K562 (cell line): ENCODE measurements around the gene PDPK1. TPM values are rescaled to one million over a fixed set of nuclear protein-coding genes. Genes with fewer than 3 reads are reported as not detected.
A peak's percentile ranks its signal among the peaks of the same experiment; 100 is the strongest.

Experiments
- ATAC-seq: fragments of 200-7000 bp; cut with Tn5 transposase; 3 replicates; pipeline ENCODE4 v1.9.1; 2020; ENCODE audit warnings: moderate library complexity
- BruUV-seq: library from RNA; stranded (reverse); fragments of 400-500 nt; replicated peaks from 2 replicates; lab custom pipeline; 2021; lab: Mats Ljungman, UMichigan
- CTCF ChIA-PET: fragments of 300-600 bp; formaldehyde crosslinking; extraction: SDS; loops from one replicate; lab custom pipeline; 2021; ENCODE audit warnings: low intra/inter-chr PET ratio; lab: Yijun Ruan, JAX
- POLR2A ChIA-PET: fragments of 300-600, 350-650 bp; sonication (Branson Sonifier 250); formaldehyde crosslinking; extraction: SDS; loops from one replicate; lab custom pipeline; 2021; ENCODE audit warnings: antibody characterized with exemption, inconsistent platforms; lab: Yijun Ruan, JAX
- DNase-seq, 4 experiments: peaks; one replicate each; pipeline versions ENCODE4 v3.0.0 to v3.0.0-alpha.2; 2011 to 2018; ENCODE audit warnings: low spot score in 3 of 4, mixed read lengths in 3 of 4; ENCODE audit errors: extremely low read depth in 1 of 4
- FAIRE-seq: peaks from 2 replicates; lab custom pipeline; 2011; peaks lifted over from hg19 to GRCh38; lab: Jason Lieb, UNC
- H2AFZ ChIP-seq: 2 replicates; pipeline ENCODE4 v1.6.0; 2011; ENCODE audit warnings: low read depth, low read length, control low read depth, inconsistent platforms
- H3K27ac ChIP-seq: fragments of 200-600 bp; 3 replicates; pipeline ENCODE4 v1.8.0; 2011; ENCODE audit warnings: low read depth, mild to moderate bottlenecking, control low read depth, inconsistent platforms, low read length, moderate library complexity, mixed read lengths; ENCODE audit errors: extremely low read depth
- H3K27me3 ChIP-seq, 2 experiments: fragments of 300-600 bp in 1 of 2; 2 replicates in 1 of 2; 3 replicates in 1 of 2; pipeline versions ENCODE4 v1.6.0 to v1.8.0; 2011; ENCODE audit warnings: inconsistent platforms in 2 of 2, low read length in 2 of 2, mild to moderate bottlenecking in 1 of 2, mixed read lengths in 1 of 2, moderate library complexity in 1 of 2; ENCODE audit not compliant: control insufficient read depth in 2 of 2, insufficient read depth in 2 of 2
- H3K36me3 ChIP-seq: fragments of 300-600 bp; 3 replicates; pipeline ENCODE4 v1.8.0; 2011; ENCODE audit warnings: mild to moderate bottlenecking, low read length, inconsistent platforms; ENCODE audit not compliant: control insufficient read depth, insufficient read depth
- H3K4me1 ChIP-seq, 2 experiments: fragments of 200-600 bp in 1 of 2; replicated peaks in 1 of 2; 2 replicates in 1 of 2; 3 replicates in 1 of 2; pipeline versions ENCODE4 v1.5.1 to v1.8.0; 2011; ENCODE audit warnings: inconsistent platforms in 2 of 2, low read length in 2 of 2, mild to moderate bottlenecking in 1 of 2, mixed read lengths in 1 of 2, moderate library complexity in 1 of 2; ENCODE audit not compliant: control insufficient read depth in 2 of 2, insufficient read depth in 2 of 2
- H3K4me2 ChIP-seq: 2 replicates; pipeline ENCODE4 v1.6.1; 2011; ENCODE audit warnings: low read length, control low read depth, inconsistent platforms, mixed read lengths; ENCODE audit not compliant: insufficient read depth
- H3K4me3 ChIP-seq: fragments of 200-600 bp; sonication (generic), shearing (Covaris generic); 2 replicates; pipeline ENCODE4 v1.5.1; 2016; ENCODE audit warnings: control low read depth, inconsistent platforms
- H3K79me2 ChIP-seq: fragments of 200-600 bp; 3 replicates; pipeline ENCODE4 v1.8.0; 2011; ENCODE audit warnings: low read length, inconsistent platforms; ENCODE audit not compliant: control insufficient read depth, insufficient read depth
- H3K9ac ChIP-seq, 2 experiments: 2 replicates each; pipeline versions ENCODE4 v1.6.0 to v1.6.1; 2011; ENCODE audit warnings: low read depth in 2 of 2, low read length in 2 of 2, control low read depth in 1 of 2, inconsistent platforms in 1 of 2, mild to moderate bottlenecking in 1 of 2, mixed read lengths in 1 of 2; ENCODE audit not compliant: insufficient read depth in 1 of 2
- H3K9me1 ChIP-seq: one replicate; pipeline ENCODE4 v1.6.0; 2011; ENCODE audit warnings: inconsistent platforms, mild to moderate bottlenecking, low read length, moderate library complexity; ENCODE audit not compliant: control insufficient read depth, insufficient read depth
- H3K9me3 ChIP-seq: replicated peaks from 2 replicates; pipeline ENCODE4 v1.5.1; 2011; ENCODE audit warnings: low read depth, low read length, inconsistent platforms; ENCODE audit not compliant: control insufficient read depth, insufficient read depth
- H4K20me1 ChIP-seq: replicated peaks from 2 replicates; pipeline ENCODE4 v1.6.1; 2011; ENCODE audit warnings: low read length, inconsistent platforms, mixed read lengths; ENCODE audit not compliant: control insufficient read depth, insufficient read depth
- HSF4 ChIP-seq: fragments of 250-450 bp; sonication (Bioruptor Pico); IDR thresholded peaks from 2 replicates; pipeline ENCODE4 v2.1.2; 2022; ENCODE audit warnings: mild to moderate bottlenecking, moderate library complexity, borderline replicate concordance
- KHSRP ChIP-seq: fragments of 450-650 bp; IDR thresholded peaks from 2 replicates; pipeline ENCODE4 v1.6.1; 2017
- STAT5B ChIP-seq: fragments of 250-450 bp; sonication (Bioruptor Pico); IDR thresholded peaks from 2 replicates; pipeline ENCODE4 v1.8.0; 2021; ENCODE audit warnings: mild to moderate bottlenecking, inconsistent platforms
- ZNF277 ChIP-seq: fragments of 250-450 bp; sonication (Bioruptor Pico); IDR thresholded peaks from 2 replicates; pipeline ENCODE4 v1.8.0; 2022; ENCODE audit warnings: inconsistent platforms, mild to moderate bottlenecking, moderate library complexity, borderline replicate concordance
- WGBS: fragments of 100-300 bp; shearing (Covaris generic); methylation state at CpG from one replicate; pipeline ENCODE4 v1.1.6; 2016; ENCODE audit warnings: low coverage, mixed read lengths; ENCODE audit not compliant: insufficient coverage; ENCODE audit errors: missing lambda C conversion rate; 5-methylcytosine and 5-hydroxymethylcytosine counted together
- in situ Hi-C: fragments of 300-500 bp; cut with MboI; formaldehyde crosslinking; loops from 4 replicates; pipeline ENCODE4 v1.15.0; 2018; ENCODE audit warnings: inconsistent platforms, mixed read lengths
- intact Hi-C: fragments of 100-400 bp; cut with micrococcal nuclease; formaldehyde crosslinking; loops from 2 replicates; pipeline ENCODE4 v1.14.2; 2022
- polyA plus RNA-seq, 8 experiments: library from polyadenylated mRNA; depleted of rRNA in 4 of 8; stranded (reverse) in 5 of 8; unstranded in 3 of 8; fragments of >200 nt; fragmentation: Nextera tagmentation in 2 of 8; fragmentation: Illumina TruSeq in 1 of 8; extraction: Ambion mirVana in 2 of 8; extraction: Trizol in 1 of 8; gene quantifications; 2 replicates each; pipeline versions ENCODE4 v1.2.1 to v1.2.3, GENCODE V29; 2011 to 2014; ENCODE audit warnings: inconsistent platforms in 1 of 8, missing spikeins in 1 of 8
- total RNA-seq, 7 experiments: library from RNA; depleted of rRNA in 6 of 7; stranded (reverse); fragments of >200 nt in 6 of 7; fragmentation: Illumina TruSeq in 2 of 7; extraction: Trizol in 2 of 7; gene quantifications; 2 replicates each; pipeline versions ENCODE4 v1.2.1 to v1.2.3, GENCODE V29; 2011 to 2021; ENCODE audit warnings: low replicate concordance in 1 of 7
- TF ChIP-seq, protein P1 (sequence below), 2 experiments: IDR thresholded peaks; 2 replicates each; pipeline ENCODE4 v1.6.1; 2012; ENCODE audit warnings: improper control_type of control experiment in 2 of 2, low read depth in 2 of 2, low read length in 2 of 2, borderline replicate concordance in 1 of 2
- TF ChIP-seq, protein P2 (sequence below): sonication (generic); formaldehyde crosslinking; IDR thresholded peaks from 2 replicates; pipeline ENCODE4 v1.8.1; 2023; ENCODE audit warnings: mild to moderate bottlenecking, missing genetic modification reagents
- TF ChIP-seq, protein P3 (sequence below): fragments of 250-450 bp; sonication (Bioruptor Pico); IDR thresholded peaks from 2 replicates; pipeline ENCODE4 v1.4.0; 2020; ENCODE audit warnings: mild to moderate bottlenecking, moderate library complexity

Gene PDPK1
- total and polyA plus RNA-seq, 9 of the 15 experiments (the other 6 are each of a cell fraction or from before 2014, with no cell fraction given): 4.0 to 37.2 (median 18.7) TPM

DNA sequence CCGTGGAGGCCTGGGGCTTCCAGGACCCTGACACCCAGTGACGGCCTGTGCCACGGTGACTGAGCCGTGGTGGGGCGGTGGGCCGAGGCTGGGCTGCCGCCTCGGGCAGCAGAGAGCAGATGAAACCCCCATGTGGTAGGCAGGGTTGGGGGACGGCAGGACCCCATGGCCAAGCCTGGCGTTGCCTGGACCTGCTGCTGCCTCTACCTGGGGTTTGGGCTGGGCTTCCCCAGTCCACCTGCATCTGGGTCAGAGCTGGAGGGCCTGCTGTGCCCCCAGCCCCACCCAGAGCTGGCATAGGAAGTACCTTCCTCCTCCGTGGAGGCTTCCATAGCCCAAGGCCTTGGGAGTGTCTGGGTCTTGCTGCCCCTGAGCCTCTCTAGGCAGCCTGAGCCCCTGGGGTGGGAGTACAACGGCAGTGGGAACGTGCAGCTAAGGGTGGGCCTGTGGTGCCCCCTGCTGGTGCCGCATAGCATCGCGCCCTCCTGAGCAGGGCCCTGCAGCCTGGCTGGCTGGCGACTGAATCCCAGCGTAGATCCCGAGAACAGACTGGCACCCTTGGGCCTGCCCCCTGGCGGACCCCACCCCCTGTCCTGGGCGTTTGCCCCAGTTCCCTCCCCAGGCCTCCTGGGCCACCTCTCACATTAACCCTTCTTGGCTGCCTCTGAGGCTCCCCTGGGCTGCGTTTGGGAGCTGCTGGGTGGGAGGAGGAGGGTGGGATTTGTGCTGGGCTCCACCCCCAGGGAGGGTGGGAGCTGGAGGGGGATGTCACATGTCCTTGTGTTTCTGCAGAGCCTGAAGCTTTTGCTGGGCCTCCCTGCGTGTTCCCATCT is 36.7 kb upstream of the PDPK1 start:
- no peaks in the 10 kb centered on the region for H3K9me3 ChIP-seq
- H3K4me1 ChIP-seq: peaks cover 17 to 70% of the 10 kb centered on the region in 2 experiments
- ATAC-seq: peak; percentile 94
- H4K20me1 ChIP-seq: peaks cover 9% of the 10 kb centered on the region
- POLR2A ChIA-PET: interaction anchor here (0.5 to 1.2 kb wide), 14 partner anchors 9 to 346 kb away, joined by 3 to 4 read pairs (median 3); partner anchors contain the start of gene TRAF7
- H3K79me2 ChIP-seq: peaks cover 19% of the 10 kb centered on the region
- no peak overlapping the region for H3K27ac ChIP-seq
- peak; percentile 88 for FAIRE-seq
- H2AFZ ChIP-seq: no peak overlapping the region
- BruUV-seq: no TSS peak
- peaks cover 63% of the 10 kb centered on the region; the same call in 2 of the 3 replicates for H3K36me3 ChIP-seq
- in situ Hi-C loops: no loop called here
- H3K4me3 ChIP-seq: no peak overlapping the region
- CTCF ChIA-PET: interaction anchor here (0.6 to 3.5 kb wide), 10 partner anchors 9 to 497 kb away, joined by 3 to 17 read pairs (median 3); partner anchors contain the start of genes ABCA3, CCNF and TBC1D24
- H3K9me1 ChIP-seq: no peaks in the 10 kb centered on the region
- intact Hi-C loops: loop anchor here (1.0 to 10.0 kb wide), 4 partner anchors 34 to 205 kb away; partner anchors contain the start of genes ABCA3 and CCNF
- H3K9ac ChIP-seq: peak overlapping the region in 1 of 2 experiments; percentile 82; a peak in 2 of 4 replicates
- 39% methylated on average over 22 of the region's 23 CpGs for WGBS
- peak; percentile 81 to 85 (median 84) for DNase-seq
- no peaks in the 10 kb centered on the region for H3K27me3 ChIP-seq
- H3K4me2 ChIP-seq: no peak overlapping the region
- TF ChIP-seq, protein P1, sequence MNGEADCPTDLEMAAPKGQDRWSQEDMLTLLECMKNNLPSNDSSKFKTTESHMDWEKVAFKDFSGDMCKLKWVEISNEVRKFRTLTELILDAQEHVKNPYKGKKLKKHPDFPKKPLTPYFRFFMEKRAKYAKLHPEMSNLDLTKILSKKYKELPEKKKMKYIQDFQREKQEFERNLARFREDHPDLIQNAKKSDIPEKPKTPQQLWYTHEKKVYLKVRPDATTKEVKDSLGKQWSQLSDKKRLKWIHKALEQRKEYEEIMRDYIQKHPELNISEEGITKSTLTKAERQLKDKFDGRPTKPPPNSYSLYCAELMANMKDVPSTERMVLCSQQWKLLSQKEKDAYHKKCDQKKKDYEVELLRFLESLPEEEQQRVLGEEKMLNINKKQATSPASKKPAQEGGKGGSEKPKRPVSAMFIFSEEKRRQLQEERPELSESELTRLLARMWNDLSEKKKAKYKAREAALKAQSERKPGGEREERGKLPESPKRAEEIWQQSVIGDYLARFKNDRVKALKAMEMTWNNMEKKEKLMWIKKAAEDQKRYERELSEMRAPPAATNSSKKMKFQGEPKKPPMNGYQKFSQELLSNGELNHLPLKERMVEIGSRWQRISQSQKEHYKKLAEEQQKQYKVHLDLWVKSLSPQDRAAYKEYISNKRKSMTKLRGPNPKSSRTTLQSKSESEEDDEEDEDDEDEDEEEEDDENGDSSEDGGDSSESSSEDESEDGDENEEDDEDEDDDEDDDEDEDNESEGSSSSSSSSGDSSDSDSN (IDR thresholded peaks at IDR 0.05; ENCODE audit: borderline replicate concordance in 1 of 2, low read depth in 2 of 2, low read length in 2 of 2): 0 out of 4 replicates have a peak, but pooled peaks of 1 of the 2 experiments have one; percentile 61
- TF ChIP-seq KHSRP (no peak), HSF4 (CRISPR knock-in tag) (no peak), ZNF277 (CRISPR knock-in tag) (no peak), STAT5B (CRISPR knock-in tag) (no peak)
- TF ChIP-seq, protein P2, sequence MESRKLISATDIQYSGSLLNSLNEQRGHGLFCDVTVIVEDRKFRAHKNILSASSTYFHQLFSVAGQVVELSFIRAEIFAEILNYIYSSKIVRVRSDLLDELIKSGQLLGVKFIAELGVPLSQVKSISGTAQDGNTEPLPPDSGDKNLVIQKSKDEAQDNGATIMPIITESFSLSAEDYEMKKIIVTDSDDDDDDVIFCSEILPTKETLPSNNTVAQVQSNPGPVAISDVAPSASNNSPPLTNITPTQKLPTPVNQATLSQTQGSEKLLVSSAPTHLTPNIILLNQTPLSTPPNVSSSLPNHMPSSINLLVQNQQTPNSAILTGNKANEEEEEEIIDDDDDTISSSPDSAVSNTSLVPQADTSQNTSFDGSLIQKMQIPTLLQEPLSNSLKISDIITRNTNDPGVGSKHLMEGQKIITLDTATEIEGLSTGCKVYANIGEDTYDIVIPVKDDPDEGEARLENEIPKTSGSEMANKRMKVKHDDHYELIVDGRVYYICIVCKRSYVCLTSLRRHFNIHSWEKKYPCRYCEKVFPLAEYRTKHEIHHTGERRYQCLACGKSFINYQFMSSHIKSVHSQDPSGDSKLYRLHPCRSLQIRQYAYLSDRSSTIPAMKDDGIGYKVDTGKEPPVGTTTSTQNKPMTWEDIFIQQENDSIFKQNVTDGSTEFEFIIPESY (CRISPR knock-in tag): peak; percentile 83; the same call in 1 of the 2 replicates
- TF ChIP-seq, protein P3, sequence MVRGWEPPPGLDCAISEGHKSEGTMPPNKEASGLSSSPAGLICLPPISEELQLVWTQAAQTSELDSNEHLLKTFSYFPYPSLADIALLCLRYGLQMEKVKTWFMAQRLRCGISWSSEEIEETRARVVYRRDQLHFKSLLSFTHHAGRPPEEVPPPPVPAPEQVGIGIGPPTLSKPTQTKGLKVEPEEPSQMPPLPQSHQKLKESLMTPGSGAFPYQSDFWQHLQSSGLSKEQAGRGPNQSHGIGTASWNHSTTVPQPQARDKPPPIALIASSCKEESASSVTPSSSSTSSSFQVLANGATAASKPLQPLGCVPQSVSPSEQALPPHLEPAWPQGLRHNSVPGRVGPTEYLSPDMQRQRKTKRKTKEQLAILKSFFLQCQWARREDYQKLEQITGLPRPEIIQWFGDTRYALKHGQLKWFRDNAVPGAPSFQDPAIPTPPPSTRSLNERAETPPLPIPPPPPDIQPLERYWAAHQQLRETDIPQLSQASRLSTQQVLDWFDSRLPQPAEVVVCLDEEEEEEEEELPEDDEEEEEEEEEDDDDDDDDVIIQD (CRISPR knock-in tag): no peak
